K562 (cell line): ENCODE data around the gene DLK1. TPM values are rescaled to one million over a fixed set of nuclear protein-coding genes. Genes with fewer than 3 reads are reported as not detected.

ENCODE experiments used
- ARID2 ChIP-seq: fragments of 450-650 bp; IDR thresholded peaks from 2 replicates; pipeline ENCODE4 v1.6.1; 2017; ENCODE audit warnings: antibody characterized with exemption, mild to moderate bottlenecking
- ATF7 ChIP-seq: fragments of 450-650 bp; IDR thresholded peaks from 2 replicates; pipeline ENCODE4 v1.7.1; 2014; ENCODE audit warnings: mild to moderate bottlenecking, moderate library complexity
- CEBPG ChIP-seq, 3 experiments: fragments of 200-800 bp in 1 of 3; sonication (Bioruptor generic) in 1 of 3; sonication (generic) in 1 of 3; formaldehyde crosslinking in 1 of 3; IDR thresholded peaks in 2 of 3; conservative IDR thresholded peaks in 1 of 3; 2 replicates each; pipeline versions ENCODE4 v1.6.1 to v1.8.0; 2016 to 2022; ENCODE audit warnings: missing compliant biosample characterization in 2 of 3, missing genetic modification characterization in 2 of 3, mild to moderate bottlenecking in 1 of 3, missing genetic modification reagents in 1 of 3
- CUX1 ChIP-seq: fragments of 200-800 bp; sonication (Bioruptor generic); IDR thresholded peaks from 2 replicates; pipeline ENCODE4 v1.6.1; 2016; ENCODE audit warnings: missing genetic modification characterization, missing compliant biosample characterization
- DIDO1 ChIP-seq: fragments of 450-650 bp; IDR thresholded peaks from 2 replicates; pipeline ENCODE4 v1.6.1; 2016; ENCODE audit warnings: low read depth, missing biosample characterization, missing genetic modification characterization
- EP400 ChIP-seq: fragments of 450-650 bp; IDR thresholded peaks from 2 replicates; pipeline ENCODE4 v1.6.1; 2017; ENCODE audit warnings: antibody characterized with exemption, mild to moderate bottlenecking, moderate library complexity
- GTF2B ChIP-seq: IDR thresholded peaks from 2 replicates; pipeline ENCODE4 v1.6.1; 2011; ENCODE audit not compliant: insufficient read length; ENCODE audit errors: extremely low read depth
- HOXB6 ChIP-seq: fragments of 250-450 bp; sonication (Bioruptor Pico); IDR thresholded peaks from 2 replicates; pipeline ENCODE4 v1.5.1; 2022; ENCODE audit warnings: mild to moderate bottlenecking, borderline replicate concordance
- KAT2B ChIP-seq: IDR thresholded peaks from one replicate; pipeline ENCODE4 v1.6.1; 2012; ENCODE audit warnings: low read depth, mild to moderate bottlenecking, control low read depth, inconsistent platforms, low read length, moderate library complexity
- KLF13 ChIP-seq: fragments of 450-650 bp; IDR thresholded peaks from 2 replicates; pipeline ENCODE4 v1.6.1; 2016; ENCODE audit warnings: missing genetic modification characterization, low read depth, mild to moderate bottlenecking, missing compliant biosample characterization, moderate library complexity, borderline replicate concordance
- MBD2 ChIP-seq: sonication (generic); IDR thresholded peaks from 2 replicates; pipeline ENCODE4 v1.6.1; 2016; ENCODE audit warnings: low read depth, borderline replicate concordance
- NFIC ChIP-seq: fragments of 450-650 bp; IDR thresholded peaks from 2 replicates; pipeline ENCODE4 v1.6.1; 2017; ENCODE audit warnings: mild to moderate bottlenecking, inconsistent platforms
- PHB2 ChIP-seq: fragments of 450-650 bp; IDR thresholded peaks from 2 replicates; pipeline ENCODE4 v1.6.1; 2017; ENCODE audit warnings: low read depth
- PRPF4 ChIP-seq: fragments of 200-400 bp; formaldehyde crosslinking; IDR thresholded peaks from one replicate; pipeline ENCODE4 v1.6.1; 2017; ENCODE audit warnings: low read length, low read depth, mild to moderate bottlenecking; ENCODE audit not compliant: insufficient read depth, poor library complexity, severe bottlenecking
- RBM25 ChIP-seq: fragments of 200-400 bp; formaldehyde crosslinking; IDR thresholded peaks from 2 replicates; pipeline ENCODE4 v1.6.1; 2018; ENCODE audit warnings: low read length, low read depth, moderate library complexity; ENCODE audit not compliant: severe bottlenecking
- SIX5 ChIP-seq, 2 experiments: IDR thresholded peaks; 2 replicates each; pipeline ENCODE4 v1.6.1; 2011; ENCODE audit warnings: low read length in 2 of 2, borderline replicate concordance in 1 of 2, low read depth in 1 of 2, mild to moderate bottlenecking in 1 of 2, moderate library complexity in 1 of 2; ENCODE audit not compliant: insufficient read depth in 1 of 2
- TCF7 ChIP-seq: sonication (generic); IDR thresholded peaks from 2 replicates; pipeline ENCODE4 v1.6.1; 2016; ENCODE audit warnings: antibody characterized with exemption, borderline replicate concordance
- YBX1 ChIP-seq: fragments of 450-650 bp; IDR thresholded peaks from 2 replicates; pipeline ENCODE4 v1.7.1; 2016; ENCODE audit warnings: mild to moderate bottlenecking
- ZFP36 ChIP-seq: fragments of 150-350 bp; IDR thresholded peaks from 2 replicates; pipeline ENCODE4 v1.6.1; 2018; ENCODE audit warnings: low read length, low read depth; ENCODE audit not compliant: partially characterized antibody
- ZNF316 ChIP-seq: fragments of 450-650 bp; IDR thresholded peaks from 2 replicates; pipeline ENCODE4 v1.6.1; 2016
- ZNF655 ChIP-seq: fragments of 250-450 bp; sonication (Bioruptor Pico); IDR thresholded peaks from 2 replicates; pipeline ENCODE4 v1.5.0; 2021
- ZNF76 ChIP-seq: fragments of 250-450 bp; sonication (Bioruptor Pico); IDR thresholded peaks from 2 replicates; pipeline ENCODE4 v1.4.0; 2020; ENCODE audit warnings: mild to moderate bottlenecking, moderate library complexity, borderline replicate concordance
- polyA plus RNA-seq, 8 experiments: library from polyadenylated mRNA; depleted of rRNA in 4 of 8; stranded (reverse) in 5 of 8; unstranded in 3 of 8; fragments of >200 nt; fragmentation: Nextera tagmentation in 2 of 8; fragmentation: Illumina TruSeq in 1 of 8; extraction: Ambion mirVana in 2 of 8; extraction: Trizol in 1 of 8; gene quantifications; 2 replicates each; pipeline versions ENCODE4 v1.2.1 to v1.2.3, GENCODE V29; 2011 to 2014; ENCODE audit warnings: inconsistent platforms in 1 of 8, missing spikeins in 1 of 8
- total RNA-seq, 7 experiments: library from RNA; depleted of rRNA in 6 of 7; stranded (reverse); fragments of >200 nt in 6 of 7; fragmentation: Illumina TruSeq in 2 of 7; extraction: Trizol in 2 of 7; gene quantifications; 2 replicates each; pipeline versions ENCODE4 v1.2.1 to v1.2.3, GENCODE V29; 2011 to 2021; ENCODE audit warnings: low replicate concordance in 1 of 7

DLK1 gene
- total and polyA plus RNA-seq, 9 of the 15 experiments (the other 6 are each of a cell fraction or from before 2014, with no cell fraction given): 4.4 to 97.2 (median 15.3) TPM

- no peak for TF ChIP-seq CEBPG (CRISPR knock-in tag; IDR thresholded peaks at IDR 0.05)
- TF ChIP-seq CEBPG (tag; conservative IDR thresholded peaks at IDR 0.05 in 1 of 2, IDR thresholded peaks at IDR 0.05 in 1 of 2): no peak
- TF ChIP-seq PRPF4: no peak
- no peak for TF ChIP-seq SIX5 (IDR thresholded peaks at IDR 0.05; ENCODE audit: borderline replicate concordance in 1 of 2, insufficient read depth in 1 of 2, low read depth in 1 of 2, low read length in 2 of 2)
- TF ChIP-seq RBM25: no peak
- TF ChIP-seq HOXB6: no peak
- no peak for TF ChIP-seq GTF2B
- TF ChIP-seq ZFP36: no peak
- peak; percentile 47; the same call in 1 of the 2 replicates for TF ChIP-seq KLF13
- TF ChIP-seq ZNF316: no peak
- no peak for TF ChIP-seq ZNF655
- no peak for TF ChIP-seq TCF7
- no peak for TF ChIP-seq YBX1
- no peak for TF ChIP-seq CUX1 (CRISPR knock-in tag)
- 0 out of 2 replicates have a peak, but pooled peaks have one; percentile 84 for TF ChIP-seq ZNF76 (CRISPR knock-in tag)
- TF ChIP-seq KAT2B: no peak
- TF ChIP-seq ARID2: no peak
- TF ChIP-seq ATF7: peak; percentile 41; the same call in 1 of the 2 replicates
- peak; percentile 88 for TF ChIP-seq NFIC
- TF ChIP-seq PHB2: no peak
- peak; percentile 36; the same call in 1 of the 2 replicates for TF ChIP-seq DIDO1 (tag)
- peak; percentile 82 for TF ChIP-seq MBD2
- peak; percentile 65 for TF ChIP-seq EP400
Observed at GRCh38 chr14:100771121-100771800, 44.6 kb downstream of the DLK1 start (continued).
